Mesendoderm (in vitro differentiated cells): ENCODE data around the gene CTSO.

ENCODE experiments used
- DNase-seq: peaks from one replicate; pipeline ENCODE4 v3.0.0; 2013
- H2AK5ac ChIP-seq: 2 replicates; pipeline ENCODE4 v1.6.1; 2013; ENCODE audit warnings: low read length, inconsistent platforms
- H2BK120ac ChIP-seq: 2 replicates; pipeline ENCODE4 v1.6.1; 2013; ENCODE audit warnings: low read depth, mild to moderate bottlenecking, low read length, moderate library complexity, mixed read lengths
- H2BK15ac ChIP-seq: replicated peaks from 2 replicates; pipeline ENCODE4 v1.6.1; 2013; ENCODE audit warnings: low read depth, mild to moderate bottlenecking, moderate library complexity
- H2BK5ac ChIP-seq: 2 replicates; pipeline ENCODE4 v1.6.1; 2013; ENCODE audit warnings: low read length, inconsistent platforms
- H3K18ac ChIP-seq: 2 replicates; pipeline ENCODE4 v1.6.1; 2013; ENCODE audit warnings: mild to moderate bottlenecking, low read length, mixed read lengths
- H3K23ac ChIP-seq: one replicate; pipeline ENCODE4 v1.6.1; 2013; ENCODE audit warnings: low read length
- H3K27ac ChIP-seq: 2 replicates; pipeline ENCODE4 v1.5.1; 2013; ENCODE audit warnings: low read depth, mild to moderate bottlenecking, inconsistent platforms, low read length, moderate library complexity
- H3K27me3 ChIP-seq: 2 replicates; pipeline ENCODE4 v1.6.1; 2013; ENCODE audit warnings: low read length, control low read depth, mild to moderate bottlenecking, inconsistent platforms; ENCODE audit not compliant: insufficient read depth, poor library complexity
- H3K36me3 ChIP-seq: 2 replicates; pipeline ENCODE4 v1.6.1; 2013; ENCODE audit warnings: low read length, inconsistent platforms; ENCODE audit not compliant: control insufficient read depth, insufficient read depth
- H3K4ac ChIP-seq: one replicate; pipeline ENCODE4 v1.6.1; 2013; ENCODE audit warnings: low read depth, mild to moderate bottlenecking, low read length, moderate library complexity
- H3K4me1 ChIP-seq: 2 replicates; pipeline ENCODE4 v1.6.1; 2013; ENCODE audit warnings: low read depth, low read length, inconsistent platforms; ENCODE audit not compliant: control insufficient read depth
- H3K4me2 ChIP-seq: 2 replicates; pipeline ENCODE4 v1.6.1; 2013; ENCODE audit warnings: low read length
- H3K4me3 ChIP-seq: 2 replicates; pipeline ENCODE4 v1.5.1; 2013; ENCODE audit warnings: mild to moderate bottlenecking, low read length
- H3K56ac ChIP-seq: one replicate; pipeline ENCODE4 v1.6.1; 2013; ENCODE audit warnings: low read length
- H3K79me1 ChIP-seq: 2 replicates; pipeline ENCODE4 v1.6.1; 2013; ENCODE audit warnings: low read length, inconsistent platforms
- H3K79me2 ChIP-seq: 2 replicates; pipeline ENCODE4 v1.6.1; 2013; ENCODE audit warnings: mild to moderate bottlenecking, low read length; ENCODE audit not compliant: control insufficient read depth, insufficient read depth
- H3K9ac ChIP-seq: 2 replicates; pipeline ENCODE4 v1.6.1; 2013; ENCODE audit warnings: low read length, inconsistent platforms
- H4K5ac ChIP-seq: one replicate; pipeline ENCODE4 v1.6.1; 2013; ENCODE audit warnings: low read length
- H4K8ac ChIP-seq: one replicate; pipeline ENCODE4 v1.6.1; 2013; ENCODE audit warnings: low read depth, mild to moderate bottlenecking, control low read depth, low read length, moderate library complexity
- WGBS: extraction: QIAGEN DNeasy Blood & Tissue Kit; methylation state at CpG from one replicate; pipeline ENCODE4 v1.1.7; 2013; ENCODE audit warnings: low lambda C conversion rate, missing lambda C conversion rate; ENCODE audit not compliant: insufficient coverage; ENCODE audit errors: extremely low coverage; 5-methylcytosine and 5-hydroxymethylcytosine counted together

CTSO gene

GRCh38 chr4:155962767-155963166, 9.1 kb upstream of the CTSO start:
- Histone ChIP-seq H3K56ac (no peak overlapping the region), H3K4me3 (no peak overlapping the region), H3K18ac (no peak overlapping the region), H3K27ac (no peak overlapping the region), H3K79me2 (no peaks in the 10 kb centered on the region), H3K23ac (no peak overlapping the region), H3K27me3 (no peaks in the 10 kb centered on the region), H3K4me1 (no peaks in the 10 kb centered on the region), H2BK15ac (no peak overlapping the region), H2BK120ac (no peak overlapping the region), H3K79me1 (no peaks in the 10 kb centered on the region), H4K5ac (no peak overlapping the region), H2BK5ac (no peak overlapping the region), H3K36me3 (no peaks in the 10 kb centered on the region), H4K8ac (no peak overlapping the region), H3K4ac (no peak overlapping the region), H2AK5ac (no peak overlapping the region), H3K4me2 (no peak overlapping the region), H3K9ac (no peak overlapping the region)
- no peak for DNase-seq
- no CpG with 5 or more reads among the region's 2 CpGs for WGBS

- no peak overlapping the region for H4K8ac ChIP-seq
- DNase-seq = no peak
- H3K27ac ChIP-seq = no peak overlapping the region
- no peak overlapping the region for H4K5ac ChIP-seq
- WGBS = no CpG with 5 or more reads among the region's 4 CpGs
- H3K18ac ChIP-seq = no peak overlapping the region
- no peaks in the 10 kb centered on the region for H3K36me3 ChIP-seq
- no peaks in the 10 kb centered on the region for H3K4me1 ChIP-seq
- no peak overlapping the region for H3K9ac ChIP-seq
- H3K4me3 ChIP-seq = no peak overlapping the region
- no peak overlapping the region for H3K23ac ChIP-seq
- no peak overlapping the region for H3K4me2 ChIP-seq
- no peak overlapping the region for H2AK5ac ChIP-seq
- no peak overlapping the region for H2BK120ac ChIP-seq
- H2BK5ac ChIP-seq = no peak overlapping the region
- no peak overlapping the region for H3K4ac ChIP-seq
- no peak overlapping the region for H2BK15ac ChIP-seq
- no peaks in the 10 kb centered on the region for H3K79me1 ChIP-seq
- H3K79me2 ChIP-seq = no peaks in the 10 kb centered on the region
- no peak overlapping the region for H3K56ac ChIP-seq
- H3K27me3 ChIP-seq = no peaks in the 10 kb centered on the region
These were observed 7.9 kb upstream of the CTSO start for GRCh38 chr4:155961575-155961974.

- Histone ChIP-seq H4K5ac (no peak overlapping the region), H3K27me3 (no peaks in the 10 kb centered on the region), H3K4me1 (no peaks in the 10 kb centered on the region), H2BK15ac (no peak overlapping the region), H3K56ac (no peak overlapping the region), H3K4me2 (no peak overlapping the region), H3K9ac (no peak overlapping the region), H2BK5ac (no peak overlapping the region), H3K23ac (no peak overlapping the region), H3K36me3 (no peaks in the 10 kb centered on the region), H2AK5ac (no peak overlapping the region), H3K18ac (no peak overlapping the region), H3K4ac (no peak overlapping the region), H3K79me1 (no peaks in the 10 kb centered on the region), H3K79me2 (no peaks in the 10 kb centered on the region), H2BK120ac (no peak overlapping the region), H4K8ac (no peak overlapping the region), H3K27ac (no peak overlapping the region), H3K4me3 (no peak overlapping the region)
- WGBS = no CpG with 5 or more reads among the region's 5 CpGs
- DNase-seq = no peak
These were observed 6.9 kb upstream of the CTSO start for GRCh38 chr4:155960522-155960921.

GRCh38 chr4:155959417-155959816, 5.8 kb upstream of the CTSO start:
- no peak for DNase-seq
- H2BK120ac ChIP-seq = no peak overlapping the region
- no peaks in the 10 kb centered on the region for H3K36me3 ChIP-seq
- H4K5ac ChIP-seq = no peak overlapping the region
- H3K4me2 ChIP-seq = no peak overlapping the region
- H3K56ac ChIP-seq = no peak overlapping the region
- no peak overlapping the region for H3K23ac ChIP-seq
- H3K79me2 ChIP-seq = no peaks in the 10 kb centered on the region
- no peak overlapping the region for H3K4me3 ChIP-seq
- H4K8ac ChIP-seq = no peak overlapping the region
- H3K4ac ChIP-seq = no peak overlapping the region
- H3K27ac ChIP-seq = no peak overlapping the region
- H3K18ac ChIP-seq = no peak overlapping the region
- no peak overlapping the region for H2BK5ac ChIP-seq
- no peaks in the 10 kb centered on the region for H3K4me1 ChIP-seq
- WGBS = no CpG with 5 or more reads among the region's 4 CpGs
- no peaks in the 10 kb centered on the region for H3K79me1 ChIP-seq
- H3K9ac ChIP-seq = no peak overlapping the region
- H3K27me3 ChIP-seq = no peaks in the 10 kb centered on the region
- no peak overlapping the region for H2BK15ac ChIP-seq
- H2AK5ac ChIP-seq = no peak overlapping the region

- Histone ChIP-seq H2BK5ac (no peak overlapping the region), H2AK5ac (no peak overlapping the region), H3K79me2 (no peaks in the 10 kb centered on the region), H3K27ac (no peak overlapping the region), H3K4me3 (no peak overlapping the region), H2BK120ac (no peak overlapping the region), H3K4me2 (no peak overlapping the region), H3K56ac (no peak overlapping the region), H3K4ac (no peak overlapping the region), H4K8ac (no peak overlapping the region), H3K18ac (no peak overlapping the region), H2BK15ac (no peak overlapping the region), H3K27me3 (no peaks in the 10 kb centered on the region), H3K4me1 (no peaks in the 10 kb centered on the region), H3K23ac (no peak overlapping the region), H3K79me1 (no peaks in the 10 kb centered on the region), H3K36me3 (no peaks in the 10 kb centered on the region), H4K5ac (no peak overlapping the region), H3K9ac (no peak overlapping the region)
- WGBS = no CpG with 5 or more reads among the region's 2 CpGs
- no peak for DNase-seq
These were observed 2.8 kb upstream of the CTSO start for GRCh38 chr4:155956461-155956860.

GRCh38 chr4:155954939-155955338, 1.3 kb upstream of the CTSO start:
- H3K4me2 ChIP-seq = no peak overlapping the region
- H3K56ac ChIP-seq = no peak overlapping the region
- no peaks in the 10 kb centered on the region for H3K36me3 ChIP-seq
- H3K27me3 ChIP-seq = no peaks in the 10 kb centered on the region
- DNase-seq = no peak
- H2BK120ac ChIP-seq = no peak overlapping the region
- H3K4me3 ChIP-seq = no peak overlapping the region
- no peak overlapping the region for H2BK5ac ChIP-seq
- no peak overlapping the region for H3K27ac ChIP-seq
- H4K8ac ChIP-seq = no peak overlapping the region
- no peaks in the 10 kb centered on the region for H3K4me1 ChIP-seq
- no peak overlapping the region for H4K5ac ChIP-seq
- H2AK5ac ChIP-seq = no peak overlapping the region
- H3K18ac ChIP-seq = no peak overlapping the region
- no CpG with 5 or more reads among the region's 4 CpGs for WGBS
- no peaks in the 10 kb centered on the region for H3K79me1 ChIP-seq
- H2BK15ac ChIP-seq = no peak overlapping the region
- H3K4ac ChIP-seq = no peak overlapping the region
- no peak overlapping the region for H3K9ac ChIP-seq
- H3K23ac ChIP-seq = no peak overlapping the region
- H3K79me2 ChIP-seq = no peaks in the 10 kb centered on the region
